ENCODE data around the gene TRIM38.
A peak's percentile ranks its signal among the peaks of the same experiment; 100 is the strongest.
"Not testable (repeated sequence)": the region's sequence is repeated elsewhere in the genome, so short reads cannot be mapped to it uniquely, and the experiment has no call there.

TRIM38 gene

GRCh38 chr6:25972902-25973301 is 10.3 kb downstream of the TRIM38 start:
- no peak for DNase-seq

- DNase-seq, result no peak
Measured at GRCh38 chr6:25973923-25974555, 11.4 kb downstream of the TRIM38 start.

GRCh38 chr6:25975923-25976560 is 13.4 kb downstream of the TRIM38 start:
- no peak for DNase-seq

- no peak for DNase-seq
Measured at GRCh38 chr6:25980935-25981334, 18.3 kb downstream of the TRIM38 start.

- no peak for DNase-seq
Measured at GRCh38 chr6:25981568-25982263, 19.1 kb downstream of the TRIM38 start.

GRCh38 chr6:25984265-25984664 is 21.7 kb downstream of the TRIM38 start:
- DNase-seq, result no peak

- no peak for DNase-seq
Measured at GRCh38 chr6:25987845-25988244, 25.2 kb downstream of the TRIM38 start.

- no peak for DNase-seq
Measured at GRCh38 chr6:25990172-25990873, 27.7 kb downstream of the TRIM38 start.

GRCh38 chr6:25991785-25992412 is 29.3 kb downstream of the TRIM38 start:
- peak; percentile 23 for DNase-seq

- DNase-seq, result peak; percentile 88
Measured at GRCh38 chr6:25992413-25993340, 30.1 kb downstream of the TRIM38 start.

GRCh38 chr6:25993341-25993684 is 30.7 kb downstream of the TRIM38 start:
- DNase-seq, result not testable (repeated sequence)

GRCh38 chr6:25995507-25995906 is 32.9 kb downstream of the TRIM38 start:
- DNase-seq, result no peak

GRCh38 chr6:25997921-25998320 is 35.3 kb downstream of the TRIM38 start:
- no peak for DNase-seq

GRCh38 chr6:25998379-25998778 is 35.8 kb downstream of the TRIM38 start:
- DNase-seq, result no peak

GRCh38 chr6:25999225-25999624 is 36.6 kb downstream of the TRIM38 start:
- DNase-seq, result not testable (repeated sequence)

GRCh38 chr6:26000366-26001144 is 38.0 kb downstream of the TRIM38 start:
- no peak for DNase-seq

GRCh38 chr6:26003102-26003694 is 40.6 kb downstream of the TRIM38 start:
- DNase-seq, result peak; percentile 24

- DNase-seq, result no peak
Measured at GRCh38 chr6:26006086-26006939, 43.7 kb downstream of the TRIM38 start.

- not testable (repeated sequence) for DNase-seq
Measured at GRCh38 chr6:26006940-26007305, 44.3 kb downstream of the TRIM38 start.

- no peak for DNase-seq
Measured at GRCh38 chr6:26008470-26008869, 45.9 kb downstream of the TRIM38 start.

Data from stimulated activated naive CD4-positive, alpha-beta T cell treated with Interleukin-2 at 50 U/mL for 16 hours (primary cell).